SU-DHL-6 (cell line): Measurements from ENCODE around the gene LRRC37A.
"Not testable (repeated sequence)": the region's sequence is repeated elsewhere in the genome, so short reads cannot be mapped to it uniquely, and the experiment has no call there.

Source experiments
- EZH2phosphoT487 ChIP-seq: fragments of 200-600 bp; sonication (generic), shearing (Covaris generic); conservative IDR thresholded peaks from 2 replicates; pipeline ENCODE4 v1.6.1; 2018; ENCODE audit warnings: mild to moderate bottlenecking, antibody characterized with exemption, low read length, moderate library complexity, mixed read lengths
- TF ChIP-seq, protein P1 (sequence below): fragments of 200-600 bp; sonication (generic); IDR thresholded peaks from one replicate; pipeline ENCODE4 v1.5.1; 2017; ENCODE audit warnings: antibody characterized with exemption, mild to moderate bottlenecking, low read length, moderate library complexity; ENCODE audit not compliant: insufficient read depth, poor library complexity, severe bottlenecking

DNA sequence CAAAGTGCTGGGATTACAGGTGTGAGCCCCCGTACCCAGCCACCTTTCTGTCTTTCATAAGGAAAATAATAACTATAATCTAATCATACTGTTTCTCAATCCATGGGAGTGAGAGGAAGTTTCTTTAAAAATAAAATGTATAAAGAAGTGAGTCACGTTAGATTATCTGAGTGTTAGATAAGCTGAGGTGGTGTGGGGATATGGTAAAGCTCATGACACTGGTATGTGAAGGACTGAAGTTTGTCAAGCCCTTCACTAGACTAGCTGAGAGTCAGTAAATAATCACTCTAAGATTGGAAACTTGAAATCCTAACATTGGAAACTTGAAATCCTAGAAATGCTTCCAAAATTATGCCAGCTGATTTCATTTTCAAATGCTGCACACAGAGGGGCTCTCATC lies 9.4 kb upstream of the LRRC37A start:
- TF ChIP-seq, protein P1, sequence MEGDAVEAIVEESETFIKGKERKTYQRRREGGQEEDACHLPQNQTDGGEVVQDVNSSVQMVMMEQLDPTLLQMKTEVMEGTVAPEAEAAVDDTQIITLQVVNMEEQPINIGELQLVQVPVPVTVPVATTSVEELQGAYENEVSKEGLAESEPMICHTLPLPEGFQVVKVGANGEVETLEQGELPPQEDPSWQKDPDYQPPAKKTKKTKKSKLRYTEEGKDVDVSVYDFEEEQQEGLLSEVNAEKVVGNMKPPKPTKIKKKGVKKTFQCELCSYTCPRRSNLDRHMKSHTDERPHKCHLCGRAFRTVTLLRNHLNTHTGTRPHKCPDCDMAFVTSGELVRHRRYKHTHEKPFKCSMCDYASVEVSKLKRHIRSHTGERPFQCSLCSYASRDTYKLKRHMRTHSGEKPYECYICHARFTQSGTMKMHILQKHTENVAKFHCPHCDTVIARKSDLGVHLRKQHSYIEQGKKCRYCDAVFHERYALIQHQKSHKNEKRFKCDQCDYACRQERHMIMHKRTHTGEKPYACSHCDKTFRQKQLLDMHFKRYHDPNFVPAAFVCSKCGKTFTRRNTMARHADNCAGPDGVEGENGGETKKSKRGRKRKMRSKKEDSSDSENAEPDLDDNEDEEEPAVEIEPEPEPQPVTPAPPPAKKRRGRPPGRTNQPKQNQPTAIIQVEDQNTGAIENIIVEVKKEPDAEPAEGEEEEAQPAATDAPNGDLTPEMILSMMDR = not testable (repeated sequence)
- TF ChIP-seq EZH2phosphoT487 = not testable (repeated sequence)
